CMK (cell line): ENCODE measurements around the gene NOL4L.

ENCODE experiments used
- DNase-seq: peaks from one replicate; pipeline ENCODE4 v3.0.0-alpha.2; 2010; ENCODE audit warnings: low read depth

Gene NOL4L

GRCh38 chr20:32539817-32540675, 45.1 kb downstream of the NOL4L start:
- peak; percentile 72 for DNase-seq

- no peak for DNase-seq
Measured at GRCh38 chr20:32539026-32539816, 45.9 kb downstream of the NOL4L start.

GRCh38 chr20:32538526-32538939, 46.6 kb downstream of the NOL4L start:
- DNase-seq: no peak

- peak; percentile 65 for DNase-seq
Measured at GRCh38 chr20:32537657-32538525, 47.2 kb downstream of the NOL4L start.

DNA sequence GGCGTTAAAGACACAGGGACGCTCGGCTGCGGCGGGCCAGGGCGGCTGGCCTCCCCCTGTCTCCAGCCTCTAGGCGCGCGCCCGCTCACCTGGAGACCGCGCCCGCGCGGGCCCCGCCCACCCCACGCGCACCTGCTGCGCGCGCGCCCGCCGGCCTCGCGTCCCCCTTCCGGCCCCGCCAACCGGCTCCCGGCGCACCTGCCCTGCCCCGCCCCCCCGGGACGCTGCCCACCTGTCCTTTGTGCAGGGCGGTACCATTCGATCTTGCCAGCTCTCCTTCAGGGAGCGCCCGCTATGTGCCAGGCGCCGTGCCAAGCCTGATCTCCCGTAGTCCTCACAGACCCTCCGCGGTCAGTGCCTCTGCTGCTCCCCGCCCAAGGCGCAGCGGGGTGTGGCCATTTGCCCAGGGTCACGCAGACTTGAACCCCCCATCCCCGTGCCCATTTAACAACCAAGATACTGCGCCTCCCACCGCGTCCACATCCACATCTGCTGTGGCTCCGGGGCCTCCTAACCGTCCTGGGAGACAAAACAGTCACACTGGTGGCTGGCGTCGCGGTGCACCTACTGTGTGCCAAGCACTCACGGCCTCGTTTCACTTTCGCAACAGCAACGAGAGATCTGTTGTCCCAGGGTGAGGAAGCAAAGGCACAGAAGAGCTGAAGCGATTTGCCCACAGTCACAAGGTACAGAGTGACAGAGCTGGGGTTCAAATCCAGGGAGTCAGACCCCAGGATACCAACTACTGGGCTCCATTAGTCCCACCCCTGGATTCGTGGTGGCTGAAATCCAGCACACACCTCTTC, 48.1 kb downstream of the NOL4L start:
- DNase-seq: no peak

GRCh38 chr20:32535953-32536823, 48.9 kb downstream of the NOL4L start:
- DNase-seq: peak; percentile 58

- no peak for DNase-seq
Measured at GRCh38 chr20:32535316-32535952, 49.7 kb downstream of the NOL4L start.

- no peak for DNase-seq
Measured at GRCh38 chr20:32534661-32535240, 50.4 kb downstream of the NOL4L start.

- DNase-seq: no peak
Measured at GRCh38 chr20:32533732-32534131, 51.4 kb downstream of the NOL4L start.

DNA sequence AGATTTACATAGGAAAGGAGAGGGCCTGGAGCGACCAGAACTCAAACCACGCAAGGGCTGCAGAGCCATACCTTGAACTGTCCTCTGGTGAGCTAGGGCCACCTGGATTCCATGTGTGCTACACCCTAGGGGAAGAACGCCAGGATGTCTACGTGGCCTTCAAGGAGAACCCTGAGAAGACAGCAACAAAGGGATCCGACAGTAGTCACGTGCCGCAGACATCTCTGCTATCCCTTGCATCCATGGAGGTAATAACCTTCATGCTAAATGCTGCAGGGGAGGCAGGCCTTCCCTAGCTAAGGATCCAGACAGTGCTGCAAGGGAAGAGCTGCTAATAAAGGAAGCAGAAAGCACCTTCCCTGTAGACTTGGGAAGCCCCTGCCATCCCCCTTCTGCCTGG, 52.9 kb downstream of the NOL4L start:
- no peak for DNase-seq

GRCh38 chr20:32528905-32529670, 56.0 kb downstream of the NOL4L start:
- no peak for DNase-seq

DNA sequence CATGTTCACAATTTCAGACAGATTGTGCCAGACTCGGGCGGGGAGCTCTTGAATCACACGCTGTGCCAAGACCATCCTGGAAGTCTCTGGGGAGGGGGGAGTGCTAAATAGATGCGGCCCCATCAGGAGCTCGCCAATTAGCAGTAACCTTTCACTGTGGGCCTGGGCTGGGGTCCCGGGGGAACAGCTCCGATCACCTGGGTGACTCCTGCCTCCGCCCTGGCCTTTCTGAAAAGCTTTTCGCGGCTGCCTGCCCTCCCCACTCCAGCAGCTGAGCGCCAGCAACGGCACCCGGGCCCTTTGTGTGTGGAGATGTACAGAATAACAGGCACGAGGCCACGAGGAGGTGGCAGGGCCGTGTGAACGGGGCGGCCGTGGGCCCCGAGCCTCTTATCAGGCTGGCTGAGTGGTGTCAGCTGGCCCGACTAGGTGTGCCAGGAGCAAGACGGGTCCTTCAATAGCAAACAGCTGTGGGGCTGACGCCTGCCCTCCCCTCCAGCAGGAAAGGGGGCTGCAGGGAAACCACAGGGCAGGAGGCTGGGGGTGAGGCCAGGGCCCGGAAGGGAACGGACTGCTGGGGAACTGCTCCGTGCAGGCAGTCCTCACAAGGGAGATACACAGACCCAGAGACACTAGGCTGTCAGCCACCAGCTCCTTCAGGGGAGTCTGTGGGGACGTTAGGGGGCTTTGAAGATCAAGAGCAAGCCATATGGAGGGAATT, 56.8 kb downstream of the NOL4L start:
- DNase-seq: no peak

GRCh38 chr20:32527447-32528055, 57.6 kb downstream of the NOL4L start:
- DNase-seq: no peak

DNA sequence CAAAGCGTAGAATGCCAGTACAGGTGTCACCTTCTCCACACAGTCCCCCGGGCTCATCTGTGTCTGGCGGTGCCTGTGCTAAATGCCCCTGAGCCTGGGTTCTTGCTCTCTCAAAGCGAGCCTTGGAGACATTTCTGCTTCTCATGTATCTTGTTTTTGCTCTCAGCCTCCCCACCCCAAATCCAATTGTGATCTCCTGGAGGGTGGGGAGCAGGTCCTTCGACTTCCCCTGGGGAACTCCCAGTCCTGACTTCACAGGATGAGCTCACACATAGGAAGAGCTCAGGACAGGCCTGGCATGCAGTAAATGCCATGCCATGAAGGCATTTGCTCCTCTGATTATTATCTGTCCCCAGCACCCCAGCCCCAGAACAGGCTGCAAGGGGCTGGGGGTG, 58.1 kb downstream of the NOL4L start:
- no peak for DNase-seq

DNA sequence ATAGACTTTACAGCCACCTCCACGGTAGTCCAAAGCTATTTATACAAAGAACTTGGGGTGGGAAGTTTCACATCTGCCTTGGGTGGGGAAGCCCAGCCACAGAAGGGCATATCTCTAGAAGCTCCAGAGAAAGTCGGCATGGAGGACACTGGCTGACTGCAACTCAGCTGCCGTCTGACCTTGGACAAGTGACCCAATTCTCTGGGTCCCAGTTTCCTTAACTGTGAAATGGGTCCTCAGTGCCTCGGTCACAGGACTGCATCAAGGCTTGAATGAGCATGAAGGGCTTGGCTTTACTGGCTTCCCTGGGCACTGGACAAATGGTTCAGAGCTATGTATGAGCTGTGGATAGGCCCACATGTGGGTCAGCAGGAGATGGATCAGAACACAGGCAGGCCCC, 58.6 kb downstream of the NOL4L start:
- DNase-seq: no peak

DNA sequence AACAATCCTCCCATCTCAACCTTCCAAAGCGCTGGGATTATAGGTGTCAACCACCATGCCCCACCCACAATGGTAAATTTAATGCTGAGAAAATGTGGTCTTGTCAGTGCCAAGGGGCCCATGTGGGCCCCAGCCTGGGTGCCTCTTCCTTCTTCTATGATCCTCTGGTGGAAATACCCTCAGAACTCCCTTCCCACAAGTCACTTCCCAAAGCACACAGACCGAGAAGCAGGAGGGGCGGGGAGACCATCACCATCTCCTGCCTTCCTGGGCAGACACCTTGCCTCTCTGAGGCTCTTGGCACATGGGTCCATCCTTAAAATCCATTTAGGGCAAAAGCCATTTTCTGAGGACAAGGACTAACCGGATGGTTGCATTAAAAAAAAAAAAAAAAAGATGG, 59.0 kb downstream of the NOL4L start:
- no peak for DNase-seq

DNA sequence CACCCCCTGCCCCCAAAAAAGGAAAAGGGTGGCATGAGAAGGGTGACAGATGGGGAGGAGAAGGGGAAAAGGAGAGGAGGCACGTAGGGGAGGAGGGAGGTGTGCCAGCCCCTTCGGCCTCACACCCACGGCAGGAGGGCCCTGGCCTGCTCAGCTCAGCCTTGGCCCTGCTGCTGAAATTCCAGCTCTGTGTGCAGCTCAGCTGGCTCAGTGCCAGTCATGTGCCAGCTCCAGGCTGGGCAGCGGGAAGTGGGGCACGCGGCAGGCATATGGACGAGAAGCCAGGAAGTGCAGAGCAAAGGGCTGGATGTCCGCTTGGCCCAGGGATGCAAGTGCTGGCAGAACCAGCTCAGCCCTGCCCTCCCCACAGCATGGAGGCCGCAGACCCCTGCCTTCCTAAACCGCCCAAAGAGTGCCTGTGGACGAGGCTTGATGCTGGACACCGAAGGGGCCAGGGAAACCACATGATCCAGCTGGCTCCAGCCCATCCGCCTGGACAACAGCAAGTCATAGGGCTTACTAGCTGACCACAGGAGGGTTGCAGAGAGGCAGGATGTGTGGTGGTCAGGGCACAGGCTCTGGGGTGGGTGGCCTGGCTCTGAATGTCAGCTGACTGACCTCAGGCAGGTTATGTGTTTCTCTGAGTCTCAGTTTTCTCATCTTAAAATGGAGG, 60.2 kb downstream of the NOL4L start:
- DNase-seq: no peak
